Measurements from ENCODE around the gene DGKE. TPM values are rescaled to one million over a fixed set of nuclear protein-coding genes. Genes with fewer than 3 reads are reported as not detected.
A peak's percentile ranks its signal among the peaks of the same experiment; 100 is the strongest.

Gene DGKE
- polyA plus RNA-seq, 3 donors: 3.1 to 6.3 (median 4.9) TPM

DNA sequence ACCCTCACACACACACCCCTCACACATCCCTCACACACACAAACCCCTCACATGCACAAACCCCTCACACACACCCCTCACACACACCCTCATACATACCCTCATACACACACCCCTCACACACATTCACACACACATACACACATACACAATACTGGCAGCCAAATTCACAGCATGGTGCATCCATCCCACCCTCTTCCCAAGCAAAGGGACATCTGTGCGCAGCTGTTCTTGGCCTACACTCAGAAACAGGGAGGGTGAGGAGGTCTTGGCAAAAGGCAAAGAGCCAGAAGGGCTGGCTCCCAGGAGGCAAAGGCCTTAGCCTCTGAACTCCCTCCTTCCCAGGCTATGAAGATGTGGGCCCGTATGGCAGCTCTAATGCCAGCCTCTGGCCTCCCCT is 23.6 kb upstream of the DGKE start:
- no peak for DNase-seq (ENCODE audit: extremely low read depth in 1 of 11, low read depth in 9 of 11, low spot score in 4 of 11)

DNA sequence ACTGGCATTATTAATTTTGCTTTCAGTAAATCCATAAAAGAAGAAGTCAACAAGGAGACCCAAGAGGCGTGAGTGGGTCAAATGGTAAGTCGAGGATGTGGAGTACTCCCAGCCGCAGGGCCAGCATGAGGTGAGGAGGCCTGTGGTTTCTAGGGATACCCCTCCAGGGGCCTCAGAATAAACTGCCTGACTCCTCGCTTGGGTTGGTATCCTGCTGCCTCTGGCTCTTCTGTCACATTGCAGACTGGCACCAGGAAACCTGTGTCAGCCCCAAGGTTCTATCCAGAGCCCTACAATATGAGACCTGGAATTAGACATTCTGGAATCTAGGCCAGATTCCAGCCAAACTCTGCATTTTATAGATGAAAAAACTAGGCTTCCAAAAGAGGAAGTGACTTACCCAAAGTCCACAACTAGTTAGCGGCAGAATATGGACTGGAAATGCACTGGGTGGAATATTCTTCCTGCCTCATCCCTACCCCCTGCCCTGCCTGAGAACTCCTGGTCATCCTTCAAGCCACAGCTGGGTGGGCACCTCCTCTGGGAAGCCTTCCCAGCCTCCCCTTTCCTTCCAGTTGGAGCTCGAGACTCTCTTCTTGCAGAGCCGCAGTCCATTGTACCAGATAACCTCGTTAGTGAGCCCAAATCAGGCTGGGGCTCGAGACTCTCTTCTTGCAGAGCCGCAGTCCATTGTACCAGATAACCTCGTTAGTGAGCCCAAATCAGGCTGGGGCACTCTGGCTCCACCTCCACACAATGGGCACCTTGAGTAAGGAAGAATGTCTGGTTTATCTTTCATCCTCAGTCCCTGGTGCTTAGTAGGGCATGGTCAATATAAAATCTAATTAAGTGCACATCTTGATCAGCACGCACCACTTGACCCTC is 22.8 kb upstream of the DGKE start:
- DNase-seq (ENCODE audit: extremely low read depth in 1 of 11, low read depth in 9 of 11, low spot score in 4 of 11): no peak

DNA sequence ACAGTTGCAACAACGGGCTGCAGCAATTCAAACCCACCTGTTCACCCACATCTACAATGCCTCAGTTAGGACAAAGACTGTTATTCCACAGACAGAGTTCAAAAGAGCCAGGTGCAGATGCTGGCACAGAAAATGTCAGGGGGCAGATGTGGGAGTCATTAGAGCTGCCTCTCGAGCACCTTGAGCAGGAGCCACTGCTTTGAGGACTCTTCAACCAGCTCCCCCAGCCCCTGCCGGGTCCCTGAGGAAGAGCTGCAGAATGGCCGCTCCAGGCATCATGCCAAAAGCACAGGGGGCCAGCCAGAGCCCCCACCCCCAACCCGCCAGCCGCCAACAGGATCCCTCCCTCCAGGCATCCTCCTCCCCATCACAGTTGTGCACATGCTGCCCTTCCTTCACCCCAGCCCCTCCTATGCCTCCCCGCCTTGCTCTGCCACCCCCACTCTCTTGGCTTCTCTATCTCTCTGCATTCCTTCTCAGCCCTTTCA is 21.0 kb upstream of the DGKE start:
- DNase-seq (ENCODE audit: extremely low read depth in 1 of 11, low read depth in 9 of 11, low spot score in 4 of 11): no peak

DNA sequence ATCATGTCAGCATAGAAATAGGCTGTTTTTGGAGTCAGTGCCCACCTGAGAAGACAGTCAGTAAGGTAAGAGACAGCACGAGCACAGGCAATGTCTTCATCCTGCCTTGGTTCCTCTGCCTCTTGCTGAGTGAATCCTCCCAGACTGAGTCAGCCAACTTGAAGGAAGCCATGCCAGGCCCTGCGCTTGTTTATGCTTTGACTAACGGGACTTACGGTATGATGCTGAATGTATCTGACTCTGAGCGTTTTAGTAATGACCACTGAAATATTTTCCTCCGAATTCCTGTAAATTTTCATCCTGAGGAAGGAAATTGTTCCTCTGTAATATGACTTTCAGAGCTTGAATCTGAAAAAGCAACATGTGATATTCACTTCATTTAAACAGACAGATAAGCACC is 18.2 kb upstream of the DGKE start:
- no peak for DNase-seq (ENCODE audit: extremely low read depth in 1 of 11, low read depth in 9 of 11, low spot score in 4 of 11)

DNA sequence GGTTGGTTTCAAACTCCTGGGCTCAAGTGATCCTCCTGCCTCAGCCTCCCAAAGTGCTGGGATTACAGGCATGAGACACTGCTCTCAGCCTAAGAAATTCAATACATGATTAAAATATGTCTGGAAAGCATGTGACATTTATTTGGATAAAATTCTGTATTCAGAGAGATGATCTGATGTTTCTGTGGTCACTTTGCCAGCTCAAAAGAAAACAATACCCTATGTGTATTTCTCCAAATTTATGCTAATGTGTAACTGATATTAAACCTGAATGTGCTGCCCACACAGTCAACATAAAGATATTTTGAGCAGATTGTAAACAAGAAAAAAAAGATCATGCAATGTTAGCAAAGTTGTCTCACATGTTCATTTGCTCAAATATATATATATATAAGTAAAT is 16.9 kb upstream of the DGKE start:
- DNase-seq (ENCODE audit: extremely low read depth in 1 of 11, low read depth in 9 of 11, low spot score in 4 of 11): no peak

DNA sequence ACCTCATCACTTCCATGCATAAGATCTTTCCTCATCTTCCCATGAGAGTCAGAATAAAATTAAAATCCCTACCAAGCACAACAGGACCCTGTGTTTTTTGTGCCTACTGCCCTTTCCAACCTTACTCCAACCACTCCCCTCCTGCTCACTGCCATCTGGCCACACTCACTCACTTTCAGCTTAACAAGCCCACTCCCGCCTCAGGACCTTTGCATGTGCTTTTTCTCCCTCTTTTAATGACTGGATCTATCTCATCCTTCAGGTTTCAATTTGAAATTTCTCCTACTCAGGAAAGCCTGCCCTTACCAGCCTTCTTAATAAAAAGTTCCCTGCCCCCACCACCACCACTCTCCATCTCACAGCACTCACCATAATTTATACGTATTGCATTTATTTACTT is 14.9 kb upstream of the DGKE start:
- no peak for DNase-seq (ENCODE audit: extremely low read depth in 1 of 11, low read depth in 9 of 11, low spot score in 4 of 11)

DNA sequence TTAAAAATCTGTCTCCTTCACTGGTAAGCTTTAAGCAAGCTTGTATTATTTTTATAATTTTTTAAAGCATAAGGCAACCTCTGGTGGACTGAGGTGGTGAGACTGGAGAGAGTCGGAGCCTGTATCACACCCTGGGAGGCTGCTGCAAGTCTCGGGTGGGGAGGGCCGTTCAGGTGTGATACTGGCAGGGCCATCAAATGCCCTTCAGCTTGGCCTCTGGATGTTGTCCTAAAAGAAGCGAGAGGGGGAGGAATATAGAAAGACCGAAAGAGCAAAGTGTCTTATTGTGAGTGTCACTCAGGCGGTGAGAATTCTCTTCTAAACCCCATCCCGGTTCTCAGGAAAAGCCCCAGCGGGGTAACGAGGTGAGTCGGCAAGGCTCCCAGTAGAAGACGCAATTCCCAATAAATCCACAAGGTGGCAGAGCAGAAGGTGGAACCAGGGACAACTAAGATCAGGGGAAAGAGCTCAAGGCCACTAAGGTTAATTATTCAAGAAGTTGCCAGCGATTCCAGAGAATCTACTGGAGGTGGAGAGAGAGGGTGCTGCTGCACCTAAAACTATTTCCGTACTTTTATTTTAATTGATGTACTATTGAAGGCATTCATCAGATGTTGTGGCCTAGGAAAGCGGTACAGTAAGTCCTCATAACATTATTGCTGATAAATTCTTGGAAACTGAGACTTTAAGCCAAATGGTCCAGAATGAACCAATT is 14.4 kb upstream of the DGKE start:
- DNase-seq (ENCODE audit: extremely low read depth in 1 of 11, low read depth in 9 of 11, low spot score in 4 of 11): peak in 9 of 11 donors; percentile 44 to 73 (median 56)

DNA sequence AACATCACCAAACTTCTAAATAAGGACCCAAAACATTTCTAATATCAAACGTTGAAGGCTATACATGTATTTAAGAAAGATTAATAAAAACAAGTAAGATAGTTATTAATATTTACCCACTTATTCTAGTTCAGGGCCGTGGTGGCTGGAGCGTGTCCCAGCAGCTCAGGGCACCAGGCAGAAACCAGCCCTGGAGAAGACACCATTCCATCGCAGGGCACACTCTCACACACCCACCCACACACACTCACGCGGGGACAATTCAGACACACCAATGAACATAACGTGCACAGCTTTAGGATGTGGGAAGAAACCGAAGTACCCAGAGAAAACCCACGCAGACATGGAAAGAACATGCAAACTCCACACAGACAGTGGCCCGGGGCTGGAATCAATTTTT is 13.7 kb upstream of the DGKE start:
- DNase-seq (ENCODE audit: extremely low read depth in 1 of 11, low read depth in 9 of 11, low spot score in 4 of 11): no peak

DNA sequence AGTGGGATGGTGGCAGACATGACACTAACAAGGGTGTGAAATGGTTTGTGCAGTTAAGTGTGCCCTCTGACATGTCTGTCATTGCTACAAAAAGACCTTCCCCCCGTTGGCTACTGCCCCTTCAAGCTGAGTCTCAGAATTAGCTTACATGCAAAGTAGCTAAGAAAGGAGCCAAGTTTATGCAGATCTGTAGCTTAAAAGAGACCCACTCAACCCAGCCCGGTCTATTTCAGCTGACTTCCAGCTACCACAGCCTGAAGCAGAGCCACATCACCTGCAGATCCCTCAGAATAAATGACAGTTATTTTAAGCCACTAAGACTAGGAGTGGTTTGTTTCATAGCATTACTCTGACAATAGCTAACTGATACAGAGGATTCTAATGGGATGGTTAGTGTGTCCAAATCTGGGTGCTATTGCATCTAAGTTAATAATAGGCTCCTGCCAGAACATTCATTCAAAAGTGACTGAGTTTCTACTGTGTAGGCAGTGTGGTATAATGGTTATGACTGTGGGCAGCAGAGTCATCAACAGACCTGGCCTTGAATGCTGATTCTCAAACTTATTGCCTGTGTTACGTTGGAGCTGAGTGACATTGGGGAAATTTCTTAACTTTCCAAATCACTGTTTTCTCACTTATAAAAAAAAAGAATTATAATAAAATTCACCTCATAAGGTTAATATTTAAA is 12.0 kb upstream of the DGKE start:
- no peak for DNase-seq (ENCODE audit: extremely low read depth in 1 of 11, low read depth in 9 of 11, low spot score in 4 of 11)

DNA sequence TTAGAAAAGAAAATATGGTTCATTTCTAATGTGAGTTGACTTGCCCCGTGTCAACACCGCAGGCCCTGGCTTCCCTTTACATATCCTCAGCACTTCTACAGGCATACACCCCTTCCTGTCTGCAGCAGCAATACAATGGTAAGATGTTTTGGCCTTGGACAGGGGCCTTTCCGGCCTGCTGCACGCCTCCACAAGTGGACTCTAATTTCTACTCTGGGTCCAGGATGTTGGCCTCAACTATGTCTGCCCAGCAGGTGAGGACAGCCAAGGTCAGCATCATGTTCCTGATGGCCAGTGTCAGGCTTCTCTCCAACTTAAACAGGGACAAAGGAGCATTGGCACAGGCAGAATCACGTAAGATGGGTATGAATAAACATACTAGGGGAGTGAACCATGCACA is 11.2 kb upstream of the DGKE start:
- DNase-seq (ENCODE audit: extremely low read depth in 1 of 11, low read depth in 9 of 11, low spot score in 4 of 11): no peak

DNA sequence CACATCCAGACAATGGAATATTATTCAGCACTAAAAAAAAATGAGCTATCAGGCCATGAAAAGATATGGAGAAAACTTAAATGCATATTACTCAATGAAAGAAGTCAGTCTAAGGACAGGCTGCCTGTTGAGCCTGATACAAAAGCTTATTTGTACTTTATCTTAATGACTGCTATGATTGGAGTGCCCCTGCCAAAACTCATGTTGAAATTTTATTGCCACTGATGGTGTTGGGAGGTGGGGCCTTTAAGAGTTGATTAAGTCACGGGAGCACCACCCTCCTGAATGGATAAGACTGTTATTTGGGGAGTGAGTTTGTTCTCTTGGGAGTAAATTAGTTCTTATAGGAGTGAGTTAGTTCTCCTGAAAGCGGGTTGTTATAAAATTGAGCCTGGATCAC is 10.1 kb upstream of the DGKE start:
- no peak for DNase-seq (ENCODE audit: extremely low read depth in 1 of 11, low read depth in 9 of 11, low spot score in 4 of 11)

DNA sequence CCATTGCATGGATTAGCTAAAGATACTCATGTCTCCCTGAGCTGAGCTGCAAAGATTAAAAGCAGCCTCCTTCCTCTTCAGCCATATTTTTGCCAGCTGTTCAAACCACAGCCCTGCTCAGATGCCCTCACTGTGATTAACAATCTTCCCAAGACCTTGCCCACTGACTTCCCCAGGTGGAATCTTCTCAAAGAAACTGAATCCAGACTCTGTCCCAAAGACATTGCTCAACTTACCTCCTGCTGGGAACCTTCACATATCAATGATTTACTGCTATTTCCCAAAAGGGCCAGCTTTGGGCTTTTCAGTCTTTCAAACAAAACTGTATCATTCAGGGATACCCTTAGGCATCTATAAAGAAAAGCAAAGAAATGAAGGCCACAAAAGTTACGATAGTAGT is 9.4 kb upstream of the DGKE start:
- DNase-seq (ENCODE audit: extremely low read depth in 1 of 11, low read depth in 9 of 11, low spot score in 4 of 11): no peak

DNA sequence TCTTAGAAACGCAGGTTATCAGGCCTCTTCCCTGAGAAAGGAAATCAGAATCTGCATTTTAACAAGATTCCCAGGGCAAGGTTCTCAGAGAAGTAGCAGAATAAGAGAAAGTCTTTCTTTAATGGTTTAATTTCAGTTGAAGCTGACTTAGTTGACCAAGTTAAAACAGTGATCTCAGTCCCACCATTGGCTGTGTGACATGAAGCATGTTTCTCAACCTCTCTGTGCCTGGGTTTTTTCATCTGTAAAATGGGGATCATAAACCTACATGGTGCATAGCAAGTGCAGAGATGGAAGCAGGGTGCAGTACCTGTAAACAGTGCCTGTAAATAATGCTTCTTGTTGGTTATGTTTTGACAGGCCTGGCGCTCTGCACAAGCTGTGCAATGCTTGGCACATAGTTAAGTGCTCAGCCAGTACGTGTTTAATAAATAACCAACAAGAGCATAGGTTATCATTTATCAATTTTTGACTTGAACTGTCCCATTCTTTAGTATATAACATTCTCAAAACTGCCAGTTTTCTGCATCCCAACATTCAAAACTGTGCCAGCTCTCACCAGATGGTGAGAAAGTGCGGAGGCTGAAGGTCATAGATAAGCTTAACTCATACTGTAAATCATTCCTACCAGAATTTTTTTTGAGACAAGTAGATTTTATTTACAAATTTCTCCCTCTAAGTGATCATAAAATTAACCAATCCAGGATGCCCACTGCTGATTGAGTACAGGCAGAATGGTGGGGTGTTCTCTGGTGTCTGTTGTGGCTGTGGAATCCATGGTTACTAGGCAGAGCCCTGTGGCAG is 7.1 kb upstream of the DGKE start:
- DNase-seq (ENCODE audit: extremely low read depth in 1 of 11, low read depth in 9 of 11, low spot score in 4 of 11): no peak

DNA sequence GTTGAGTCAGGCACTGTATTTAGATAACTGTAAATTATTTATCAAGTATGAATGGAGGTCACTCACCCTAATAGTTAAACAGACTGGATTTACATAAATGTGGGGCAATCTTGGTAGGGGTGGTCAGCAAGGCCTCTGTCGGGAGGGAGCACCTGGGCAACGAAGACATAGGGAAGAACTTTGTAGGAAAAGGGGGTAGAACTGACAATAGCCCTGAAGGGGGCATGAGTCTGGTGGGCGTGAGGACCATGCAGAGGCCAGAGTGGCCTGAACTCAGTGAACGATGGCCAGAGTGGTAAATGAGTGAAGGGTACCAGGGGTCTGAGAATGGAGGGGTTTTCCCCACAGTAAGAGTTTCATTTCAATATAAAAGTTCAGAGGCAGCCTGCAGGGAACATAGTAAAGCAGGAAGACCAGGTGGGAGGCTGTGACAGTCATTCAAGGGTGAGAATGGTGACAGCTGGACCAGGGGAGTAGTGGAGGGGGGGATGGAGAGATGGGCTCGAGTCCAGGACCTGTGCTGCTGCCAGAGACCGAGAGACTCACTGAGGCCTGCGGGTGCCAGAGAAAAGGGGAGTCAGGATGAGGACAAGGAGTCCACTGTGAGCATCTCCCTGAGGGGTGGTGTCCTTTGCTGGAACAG is 3.1 kb upstream of the DGKE start:
- no peak for DNase-seq (ENCODE audit: extremely low read depth in 1 of 11, low read depth in 9 of 11, low spot score in 4 of 11)

DNA sequence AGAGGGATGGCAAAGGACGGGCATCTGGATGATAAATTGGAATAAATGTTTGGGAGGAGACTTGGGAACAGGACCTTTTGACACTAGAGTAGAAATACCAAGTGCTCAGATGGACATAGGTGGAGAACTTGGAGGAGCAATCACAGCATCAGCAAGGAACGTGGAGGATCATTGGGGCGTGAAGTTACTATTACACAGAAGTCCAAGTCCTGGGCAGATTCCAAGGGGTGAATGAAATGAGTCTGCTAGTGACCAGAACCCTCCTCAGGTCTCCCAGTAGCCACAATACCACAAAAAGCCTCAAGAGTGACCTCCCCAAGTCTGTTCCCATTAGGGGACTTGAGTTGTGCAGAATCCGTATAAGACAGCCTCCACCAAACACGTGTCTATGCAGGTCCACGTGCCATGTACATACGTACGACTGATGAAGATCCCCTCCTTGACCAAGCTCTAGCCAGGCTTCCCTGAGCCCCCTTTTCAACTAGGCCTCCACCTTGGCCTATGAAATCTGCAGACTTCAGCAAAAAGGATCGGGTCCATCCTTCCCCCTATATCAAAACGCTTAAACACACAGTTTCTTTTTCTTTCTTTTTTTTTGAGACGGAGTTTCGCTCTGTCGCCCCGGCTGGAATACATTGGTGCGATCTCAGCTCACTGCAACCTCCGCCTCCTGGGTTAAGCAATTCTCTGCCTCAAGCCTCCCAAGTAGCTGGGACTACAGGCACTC is 2.4 kb upstream of the DGKE start:
- DNase-seq (ENCODE audit: extremely low read depth in 1 of 11, low read depth in 9 of 11, low spot score in 4 of 11): no peak

DNA sequence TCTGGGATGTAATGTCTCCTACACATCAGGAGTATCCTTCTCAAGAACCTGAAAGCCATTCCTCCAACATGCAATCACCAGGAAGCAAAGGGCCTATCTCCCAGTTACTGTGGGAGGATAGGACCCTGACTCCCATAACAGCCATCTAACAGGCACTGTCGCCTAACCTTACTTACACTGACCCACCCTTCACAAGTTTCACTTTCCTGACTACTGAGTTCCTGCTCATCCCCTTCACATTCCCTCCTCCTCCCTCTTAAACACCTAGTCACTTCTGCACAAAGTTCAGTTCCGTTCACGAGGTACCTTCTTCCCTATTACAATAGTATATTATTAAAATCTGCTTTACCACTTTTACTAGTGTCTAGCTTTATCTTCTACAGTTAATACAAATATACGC is 1.5 kb upstream of the DGKE start:
- no peak for DNase-seq (ENCODE audit: extremely low read depth in 1 of 11, low read depth in 9 of 11, low spot score in 4 of 11)

DNA sequence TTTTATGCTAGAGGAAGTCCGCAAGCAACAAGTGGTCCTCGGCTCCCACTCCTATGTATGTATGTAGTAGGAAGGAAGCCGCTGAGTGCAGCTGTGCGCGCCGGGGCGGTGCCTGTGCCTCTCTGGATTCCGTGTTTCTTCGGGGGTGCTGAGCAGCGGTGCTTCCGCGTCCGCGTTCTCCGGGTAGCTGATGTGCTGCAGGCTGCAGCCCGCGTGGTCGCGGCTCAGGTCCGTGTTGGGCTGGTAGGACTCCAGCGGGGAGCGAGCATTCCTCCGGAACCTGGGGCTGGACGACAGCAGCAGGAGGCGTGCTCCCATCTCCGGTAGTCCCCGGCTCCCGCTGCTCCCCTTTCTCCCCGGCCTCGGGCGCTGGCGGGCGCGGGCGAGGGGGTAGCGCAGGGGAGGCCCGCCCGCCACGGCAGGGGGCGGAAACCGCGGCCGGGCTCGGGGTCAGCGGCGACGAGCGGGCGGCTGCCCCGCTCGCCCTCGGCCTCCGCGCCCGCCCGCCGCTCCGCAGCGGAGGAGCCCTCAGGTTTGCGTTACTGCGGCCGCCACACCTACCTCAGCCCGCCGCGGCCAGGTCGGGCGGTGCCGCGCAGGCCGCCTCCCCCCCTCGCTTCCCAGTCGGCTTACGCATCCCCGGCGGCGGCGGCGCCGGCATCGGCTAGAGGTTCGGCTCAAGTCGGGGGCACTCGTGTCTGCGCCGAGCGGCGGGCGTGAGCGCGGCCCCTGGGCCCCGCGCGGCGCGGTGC is 718 bp upstream of the DGKE start:
- DNase-seq (ENCODE audit: extremely low read depth in 1 of 11, low read depth in 9 of 11, low spot score in 4 of 11): peak in 6 of 11 donors; percentile 6 to 27 (median 17)

Measured in renal cortex interstitium (tissue), 11 donors.